ENCODE results near the gene CERK. TPM values are rescaled to one million over a fixed set of nuclear protein-coding genes. Genes with fewer than 3 reads are reported as not detected.

CERK gene
- total and polyA plus RNA-seq, 2 of the 13 experiments (the other 11 are each of a cell fraction or from before 2014, with no cell fraction given) = 40.3 to 41.9 TPM

DNA sequence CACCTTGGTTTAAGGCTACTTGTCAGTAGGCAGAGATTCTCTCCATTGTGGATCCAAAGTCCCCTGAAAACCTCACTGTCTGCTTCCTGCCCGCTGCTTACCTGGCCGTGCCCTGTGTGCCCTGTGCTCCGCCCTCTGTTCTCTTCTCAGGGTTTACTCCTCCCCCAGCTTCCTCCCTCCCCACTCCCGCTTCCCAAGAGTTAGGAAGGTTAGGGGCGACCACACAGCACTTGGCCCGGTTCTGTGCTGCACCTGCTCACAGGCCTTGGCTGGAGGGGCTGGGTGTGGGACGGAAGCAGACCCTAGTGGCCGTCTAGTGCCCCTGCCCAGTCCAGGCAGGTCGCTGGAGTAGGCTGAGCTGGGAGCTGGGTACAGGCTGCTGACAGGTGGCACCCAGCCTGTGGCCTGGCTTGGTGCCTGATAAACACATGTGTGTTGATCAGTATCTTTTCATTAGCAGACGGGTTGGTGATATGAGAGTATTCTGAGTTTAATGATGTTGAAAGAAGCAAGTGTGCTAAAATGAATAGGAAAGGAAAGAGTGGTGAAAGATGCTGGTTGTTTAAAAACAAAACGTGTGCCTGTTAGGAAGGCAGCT is 77.3 kb downstream of the CERK start (continued):
- TF ChIP-seq, protein P1, sequence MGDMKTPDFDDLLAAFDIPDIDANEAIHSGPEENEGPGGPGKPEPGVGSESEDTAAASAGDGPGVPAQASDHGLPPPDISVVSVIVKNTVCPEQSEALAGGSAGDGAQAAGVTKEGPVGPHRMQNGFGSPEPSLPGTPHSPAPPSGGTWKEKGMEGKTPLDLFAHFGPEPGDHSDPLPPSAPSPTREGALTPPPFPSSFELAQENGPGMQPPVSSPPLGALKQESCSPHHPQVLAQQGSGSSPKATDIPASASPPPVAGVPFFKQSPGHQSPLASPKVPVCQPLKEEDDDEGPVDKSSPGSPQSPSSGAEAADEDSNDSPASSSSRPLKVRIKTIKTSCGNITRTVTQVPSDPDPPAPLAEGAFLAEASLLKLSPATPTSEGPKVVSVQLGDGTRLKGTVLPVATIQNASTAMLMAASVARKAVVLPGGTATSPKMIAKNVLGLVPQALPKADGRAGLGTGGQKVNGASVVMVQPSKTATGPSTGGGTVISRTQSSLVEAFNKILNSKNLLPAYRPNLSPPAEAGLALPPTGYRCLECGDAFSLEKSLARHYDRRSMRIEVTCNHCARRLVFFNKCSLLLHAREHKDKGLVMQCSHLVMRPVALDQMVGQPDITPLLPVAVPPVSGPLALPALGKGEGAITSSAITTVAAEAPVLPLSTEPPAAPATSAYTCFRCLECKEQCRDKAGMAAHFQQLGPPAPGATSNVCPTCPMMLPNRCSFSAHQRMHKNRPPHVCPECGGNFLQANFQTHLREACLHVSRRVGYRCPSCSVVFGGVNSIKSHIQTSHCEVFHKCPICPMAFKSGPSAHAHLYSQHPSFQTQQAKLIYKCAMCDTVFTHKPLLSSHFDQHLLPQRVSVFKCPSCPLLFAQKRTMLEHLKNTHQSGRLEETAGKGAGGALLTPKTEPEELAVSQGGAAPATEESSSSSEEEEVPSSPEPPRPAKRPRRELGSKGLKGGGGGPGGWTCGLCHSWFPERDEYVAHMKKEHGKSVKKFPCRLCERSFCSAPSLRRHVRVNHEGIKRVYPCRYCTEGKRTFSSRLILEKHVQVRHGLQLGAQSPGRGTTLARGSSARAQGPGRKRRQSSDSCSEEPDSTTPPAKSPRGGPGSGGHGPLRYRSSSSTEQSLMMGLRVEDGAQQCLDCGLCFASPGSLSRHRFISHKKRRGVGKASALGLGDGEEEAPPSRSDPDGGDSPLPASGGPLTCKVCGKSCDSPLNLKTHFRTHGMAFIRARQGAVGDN (CRISPR knock-in tag; IDR thresholded peaks at IDR 0.05) = peak; percentile 62
- TF ChIP-seq ESRRA (CRISPR knock-in tag; IDR thresholded peaks at IDR 0.05; ENCODE audit: low read depth) (no peak), ZNF136 (CRISPR knock-in tag; IDR thresholded peaks at IDR 0.05; ENCODE audit: low read depth) (no peak), STAG1 (CRISPR knock-in tag; IDR thresholded peaks at IDR 0.05) (peak; percentile 13; the same call in 1 of the 2 replicates), ZNF350 (CRISPR knock-in tag; IDR thresholded peaks at IDR 0.05; ENCODE audit: borderline replicate concordance, low read depth) (no peak), ISX (CRISPR knock-in tag; conservative IDR thresholded peaks at IDR 0.05) (no peak), ZNF570 (CRISPR knock-in tag; IDR thresholded peaks at IDR 0.05; ENCODE audit: borderline replicate concordance) (no peak), RARA (CRISPR knock-in tag; IDR thresholded peaks at IDR 0.05) (peak; percentile 17; the same call in 1 of the 2 replicates)
- TF ChIP-seq, protein P2, sequence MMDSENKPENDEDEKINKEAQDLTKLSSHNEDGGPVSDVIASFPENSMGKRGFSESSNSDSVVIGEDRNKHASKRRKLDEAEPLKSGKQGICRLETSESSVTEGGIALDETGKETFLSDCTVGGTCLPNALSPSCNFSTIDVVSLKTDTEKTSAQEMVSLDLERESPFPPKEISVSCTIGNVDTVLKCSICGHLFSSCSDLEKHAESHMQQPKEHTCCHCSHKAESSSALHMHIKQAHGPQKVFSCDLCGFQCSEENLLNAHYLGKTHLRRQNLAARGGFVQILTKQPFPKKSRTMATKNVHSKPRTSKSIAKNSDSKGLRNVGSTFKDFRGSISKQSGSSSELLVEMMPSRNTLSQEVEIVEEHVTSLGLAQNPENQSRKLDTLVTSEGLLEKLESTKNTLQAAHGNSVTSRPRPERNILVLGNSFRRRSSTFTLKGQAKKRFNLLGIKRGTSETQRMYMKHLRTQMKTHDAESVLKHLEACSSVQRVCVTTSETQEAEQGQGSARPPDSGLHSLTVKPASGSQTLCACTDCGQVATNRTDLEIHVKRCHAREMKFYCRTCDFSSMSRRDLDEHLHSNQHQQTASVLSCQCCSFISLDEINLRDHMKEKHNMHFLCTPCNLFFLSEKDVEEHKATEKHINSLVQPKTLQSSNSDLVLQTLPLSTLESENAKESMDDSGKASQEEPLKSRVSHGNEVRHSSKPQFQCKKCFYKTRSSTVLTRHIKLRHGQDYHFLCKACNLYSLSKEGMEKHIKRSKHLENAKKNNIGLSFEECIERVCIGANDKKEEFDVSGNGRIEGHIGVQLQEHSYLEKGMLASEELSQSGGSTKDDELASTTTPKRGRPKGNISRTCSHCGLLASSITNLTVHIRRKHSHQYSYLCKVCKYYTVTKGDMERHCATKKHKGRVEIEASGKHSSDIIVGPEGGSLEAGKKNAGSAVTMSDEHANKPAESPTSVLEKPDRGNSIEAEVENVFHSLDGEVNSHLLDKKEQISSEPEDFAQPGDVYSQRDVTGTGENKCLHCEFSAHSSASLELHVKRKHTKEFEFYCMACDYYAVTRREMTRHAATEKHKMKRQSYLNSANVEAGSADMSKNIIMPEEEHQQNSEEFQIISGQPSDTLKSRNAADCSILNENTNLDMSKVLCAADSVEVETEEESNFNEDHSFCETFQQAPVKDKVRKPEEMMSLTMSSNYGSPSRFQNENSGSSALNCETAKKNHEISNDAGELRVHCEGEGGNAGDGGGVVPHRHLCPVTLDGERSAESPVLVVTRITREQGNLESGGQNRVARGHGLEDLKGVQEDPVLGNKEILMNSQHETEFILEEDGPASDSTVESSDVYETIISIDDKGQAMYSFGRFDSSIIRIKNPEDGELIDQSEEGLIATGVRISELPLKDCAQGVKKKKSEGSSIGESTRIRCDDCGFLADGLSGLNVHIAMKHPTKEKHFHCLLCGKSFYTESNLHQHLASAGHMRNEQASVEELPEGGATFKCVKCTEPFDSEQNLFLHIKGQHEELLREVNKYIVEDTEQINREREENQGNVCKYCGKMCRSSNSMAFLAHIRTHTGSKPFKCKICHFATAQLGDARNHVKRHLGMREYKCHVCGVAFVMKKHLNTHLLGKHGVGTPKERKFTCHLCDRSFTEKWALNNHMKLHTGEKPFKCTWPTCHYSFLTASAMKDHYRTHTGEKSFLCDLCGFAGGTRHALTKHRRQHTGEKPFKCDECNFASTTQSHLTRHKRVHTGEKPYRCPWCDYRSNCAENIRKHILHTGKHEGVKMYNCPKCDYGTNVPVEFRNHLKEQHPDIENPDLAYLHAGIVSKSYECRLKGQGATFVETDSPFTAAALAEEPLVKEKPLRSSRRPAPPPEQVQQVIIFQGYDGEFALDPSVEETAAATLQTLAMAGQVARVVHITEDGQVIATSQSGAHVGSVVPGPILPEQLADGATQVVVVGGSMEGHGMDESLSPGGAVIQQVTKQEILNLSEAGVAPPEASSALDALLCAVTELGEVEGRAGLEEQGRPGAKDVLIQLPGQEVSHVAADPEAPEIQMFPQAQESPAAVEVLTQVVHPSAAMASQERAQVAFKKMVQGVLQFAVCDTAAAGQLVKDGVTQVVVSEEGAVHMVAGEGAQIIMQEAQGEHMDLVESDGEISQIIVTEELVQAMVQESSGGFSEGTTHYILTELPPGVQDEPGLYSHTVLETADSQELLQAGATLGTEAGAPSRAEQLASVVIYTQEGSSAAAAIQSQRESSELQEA (CRISPR knock-in tag; IDR thresholded peaks at IDR 0.05; ENCODE audit: not compliant biosample characterization) = no peak
- TF ChIP-seq, protein P3, sequence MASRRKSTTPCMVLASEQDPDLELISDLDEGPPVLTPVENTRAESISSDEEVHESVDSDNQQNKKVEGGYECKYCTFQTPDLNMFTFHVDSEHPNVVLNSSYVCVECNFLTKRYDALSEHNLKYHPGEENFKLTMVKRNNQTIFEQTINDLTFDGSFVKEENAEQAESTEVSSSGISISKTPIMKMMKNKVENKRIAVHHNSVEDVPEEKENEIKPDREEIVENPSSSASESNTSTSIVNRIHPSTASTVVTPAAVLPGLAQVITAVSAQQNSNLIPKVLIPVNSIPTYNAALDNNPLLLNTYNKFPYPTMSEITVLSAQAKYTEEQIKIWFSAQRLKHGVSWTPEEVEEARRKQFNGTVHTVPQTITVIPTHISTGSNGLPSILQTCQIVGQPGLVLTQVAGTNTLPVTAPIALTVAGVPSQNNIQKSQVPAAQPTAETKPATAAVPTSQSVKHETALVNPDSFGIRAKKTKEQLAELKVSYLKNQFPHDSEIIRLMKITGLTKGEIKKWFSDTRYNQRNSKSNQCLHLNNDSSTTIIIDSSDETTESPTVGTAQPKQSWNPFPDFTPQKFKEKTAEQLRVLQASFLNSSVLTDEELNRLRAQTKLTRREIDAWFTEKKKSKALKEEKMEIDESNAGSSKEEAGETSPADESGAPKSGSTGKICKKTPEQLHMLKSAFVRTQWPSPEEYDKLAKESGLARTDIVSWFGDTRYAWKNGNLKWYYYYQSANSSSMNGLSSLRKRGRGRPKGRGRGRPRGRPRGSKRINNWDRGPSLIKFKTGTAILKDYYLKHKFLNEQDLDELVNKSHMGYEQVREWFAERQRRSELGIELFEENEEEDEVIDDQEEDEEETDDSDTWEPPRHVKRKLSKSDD (CRISPR knock-in tag; IDR thresholded peaks at IDR 0.05; ENCODE audit: low read depth) = no peak

Data from HepG2 (cell line).